Type B pancreatic cell (in vitro differentiated cells): ENCODE results near the gene WIPF3. TPM values are rescaled to one million over a fixed set of nuclear protein-coding genes. Genes with fewer than 3 reads are reported as not detected.

Experiments
- DNase-seq: peaks from one replicate; pipeline ENCODE4 v3.0.0; 2021; ENCODE audit warnings: mixed read lengths; ENCODE audit not compliant: unreplicated experiment; ENCODE audit errors: extremely low spot score
- H3K27ac Mint-ChIP-seq: 2 replicates; pipeline ENCODE4 v1.8.0; 2021; ENCODE audit warnings: mild to moderate bottlenecking, mixed read lengths
- H3K27me3 Mint-ChIP-seq: 2 replicates; pipeline ENCODE4 v1.8.0; 2021; ENCODE audit warnings: mixed read lengths
- H3K36me3 Mint-ChIP-seq: 2 replicates; pipeline ENCODE4 v1.8.0; 2021; ENCODE audit warnings: mixed read lengths
- H3K4me1 Mint-ChIP-seq: one replicate; pipeline ENCODE4 v1.8.0; 2021; ENCODE audit warnings: mixed read lengths; ENCODE audit not compliant: unreplicated experiment
- H3K4me3 Mint-ChIP-seq: 2 replicates; pipeline ENCODE4 v1.8.0; 2021; ENCODE audit warnings: mild to moderate bottlenecking, mixed read lengths
- H3K9me3 Mint-ChIP-seq: 2 replicates; pipeline ENCODE4 v1.8.0; 2021; ENCODE audit warnings: mixed read lengths
- total RNA-seq: library from RNA; stranded (reverse); gene quantifications from 2 replicates; pipeline ENCODE4 v1.2.1, GENCODE V29; 2021; ENCODE audit warnings: low replicate concordance
- TF ChIP-seq, protein P1 (sequence below): fragments of 200-600 bp; sonication (generic); conservative IDR thresholded peaks from 2 replicates; pipeline ENCODE4 v1.5.0; 2021; ENCODE audit warnings: antibody characterized with exemption, mild to moderate bottlenecking

The WIPF3 gene
- total RNA-seq, 1 donor from 2014 or later = 1.7 TPM

DNA sequence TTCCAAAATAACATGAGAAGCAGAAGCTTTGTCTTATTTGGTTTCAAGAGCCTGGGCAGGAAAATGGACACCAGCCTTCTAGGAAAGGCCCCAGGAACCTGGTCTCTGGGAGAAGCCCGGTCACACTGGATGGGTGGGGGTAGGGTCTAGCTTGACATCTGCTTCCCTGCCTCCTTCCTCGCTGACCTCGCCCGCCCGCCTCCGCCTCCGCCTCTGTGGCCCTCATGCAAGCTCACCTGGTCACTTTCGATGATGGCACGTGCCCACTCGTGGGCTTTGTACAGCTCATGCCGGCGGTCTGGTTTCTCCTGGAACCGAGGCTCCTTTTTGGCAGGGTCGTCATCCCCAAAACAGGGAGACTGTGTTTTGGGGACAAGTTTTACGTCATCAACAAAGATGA, 119.9 kb downstream of the WIPF3 start:
- no peak for DNase-seq
- Mint-ChIP-seq H3K4me3 (no peak overlapping the region), H3K9me3 (no peaks in the 10 kb centered on the region), H3K4me1 (peaks cover 4% of the 10 kb centered on the region), H3K27ac (no peak overlapping the region), H3K36me3 (peaks cover 4% of the 10 kb centered on the region), H3K27me3 (no peaks in the 10 kb centered on the region)
- TF ChIP-seq, protein P1, sequence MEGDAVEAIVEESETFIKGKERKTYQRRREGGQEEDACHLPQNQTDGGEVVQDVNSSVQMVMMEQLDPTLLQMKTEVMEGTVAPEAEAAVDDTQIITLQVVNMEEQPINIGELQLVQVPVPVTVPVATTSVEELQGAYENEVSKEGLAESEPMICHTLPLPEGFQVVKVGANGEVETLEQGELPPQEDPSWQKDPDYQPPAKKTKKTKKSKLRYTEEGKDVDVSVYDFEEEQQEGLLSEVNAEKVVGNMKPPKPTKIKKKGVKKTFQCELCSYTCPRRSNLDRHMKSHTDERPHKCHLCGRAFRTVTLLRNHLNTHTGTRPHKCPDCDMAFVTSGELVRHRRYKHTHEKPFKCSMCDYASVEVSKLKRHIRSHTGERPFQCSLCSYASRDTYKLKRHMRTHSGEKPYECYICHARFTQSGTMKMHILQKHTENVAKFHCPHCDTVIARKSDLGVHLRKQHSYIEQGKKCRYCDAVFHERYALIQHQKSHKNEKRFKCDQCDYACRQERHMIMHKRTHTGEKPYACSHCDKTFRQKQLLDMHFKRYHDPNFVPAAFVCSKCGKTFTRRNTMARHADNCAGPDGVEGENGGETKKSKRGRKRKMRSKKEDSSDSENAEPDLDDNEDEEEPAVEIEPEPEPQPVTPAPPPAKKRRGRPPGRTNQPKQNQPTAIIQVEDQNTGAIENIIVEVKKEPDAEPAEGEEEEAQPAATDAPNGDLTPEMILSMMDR = no peak

DNA sequence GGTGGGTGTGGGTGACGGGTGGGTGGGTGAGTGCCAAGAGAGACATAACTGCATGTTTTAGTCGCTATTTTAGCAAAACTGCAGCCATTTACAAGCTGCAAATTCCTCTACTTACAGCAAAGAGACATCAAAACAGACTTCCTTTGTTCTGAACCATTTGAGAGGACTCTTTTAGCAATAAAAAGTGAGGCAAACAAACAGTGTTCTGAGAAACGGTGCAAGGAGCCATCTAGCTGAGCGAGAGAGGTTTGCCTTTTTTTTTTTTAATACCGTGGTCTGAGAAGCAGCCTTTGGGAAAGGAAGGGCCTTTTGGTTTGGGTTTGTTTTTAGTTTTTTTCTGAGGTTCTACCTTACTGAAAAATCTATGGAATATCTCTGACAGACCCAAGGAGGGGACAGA, 120.4 kb downstream of the WIPF3 start:
- no peak overlapping the region for H3K4me3 Mint-ChIP-seq
- peaks cover 6% of the 10 kb centered on the region for H3K36me3 Mint-ChIP-seq
- TF ChIP-seq, protein P1 = no peak
- no peak overlapping the region for H3K27ac Mint-ChIP-seq
- H3K9me3 Mint-ChIP-seq = no peaks in the 10 kb centered on the region
- H3K27me3 Mint-ChIP-seq = no peaks in the 10 kb centered on the region
- H3K4me1 Mint-ChIP-seq = no peaks in the 10 kb centered on the region
- DNase-seq = no peak

DNA sequence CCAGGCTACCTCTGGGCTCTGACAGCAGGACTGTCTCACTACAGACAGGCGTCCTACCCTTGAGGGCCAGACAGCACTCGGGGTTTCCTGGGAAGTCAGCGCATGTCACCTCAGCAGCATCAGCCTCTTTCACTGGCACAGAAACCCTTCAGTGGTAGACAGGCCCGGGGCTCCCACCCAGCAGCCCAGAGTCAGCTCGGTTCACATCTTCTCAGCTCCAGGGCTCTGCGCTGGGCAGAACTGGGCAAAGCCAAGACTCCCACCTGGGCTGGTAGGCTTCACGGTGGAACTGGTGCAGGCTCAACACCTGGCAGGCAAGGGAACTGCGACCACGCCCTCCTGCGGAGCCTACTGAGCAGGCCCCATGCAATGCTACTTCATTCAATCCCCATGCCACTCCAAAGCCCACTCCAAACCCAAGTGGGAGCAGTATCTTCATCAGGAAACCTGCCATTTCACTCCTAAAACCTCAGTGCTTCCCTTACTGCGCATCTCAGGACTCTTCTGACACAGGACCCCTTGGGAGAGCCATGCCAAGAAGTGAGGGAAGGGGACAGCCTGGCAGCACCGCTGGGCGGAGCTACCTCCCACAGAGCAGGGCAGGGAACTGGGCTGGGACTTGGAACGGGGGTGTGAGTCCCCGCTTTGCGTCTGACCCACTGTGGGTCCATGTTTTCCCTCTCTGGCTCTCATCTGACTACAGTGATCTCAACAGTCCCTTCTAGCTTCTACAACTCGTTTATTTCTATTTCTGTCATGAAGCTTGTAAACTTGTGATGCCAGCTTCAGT, 122.9 kb downstream of the WIPF3 start:
- TF ChIP-seq, protein P1 = no peak
- H3K4me3 Mint-ChIP-seq = no peak overlapping the region
- DNase-seq = no peak
- no peak overlapping the region for H3K27ac Mint-ChIP-seq
- H3K36me3 Mint-ChIP-seq = peaks cover 18% of the 10 kb centered on the region
- no peaks in the 10 kb centered on the region for H3K27me3 Mint-ChIP-seq
- no peaks in the 10 kb centered on the region for H3K4me1 Mint-ChIP-seq
- no peaks in the 10 kb centered on the region for H3K9me3 Mint-ChIP-seq

DNA sequence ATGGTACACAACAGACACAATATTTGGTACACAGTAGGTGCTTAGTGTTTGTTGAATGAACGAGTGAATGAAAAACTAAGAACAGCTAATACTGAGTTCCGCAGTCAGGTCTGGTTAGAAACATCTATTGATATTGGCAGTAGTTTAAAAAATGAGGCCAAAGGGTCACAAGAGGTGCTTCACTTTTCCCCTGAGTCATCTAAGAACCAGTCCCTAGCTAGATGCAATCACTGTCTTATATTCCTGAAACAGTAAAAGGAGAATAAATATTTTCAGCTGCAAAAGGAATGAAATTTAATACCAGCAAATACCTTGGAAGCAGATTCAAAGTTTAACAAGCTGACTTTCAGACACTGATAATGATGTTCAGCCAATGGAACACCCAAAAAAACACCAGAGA, 128.8 kb downstream of the WIPF3 start:
- H3K27me3 Mint-ChIP-seq = no peaks in the 10 kb centered on the region
- no peak overlapping the region for H3K27ac Mint-ChIP-seq
- no peak for DNase-seq
- TF ChIP-seq, protein P1 = no peak
- H3K9me3 Mint-ChIP-seq = no peaks in the 10 kb centered on the region
- no peaks in the 10 kb centered on the region for H3K4me1 Mint-ChIP-seq
- H3K36me3 Mint-ChIP-seq = peaks cover 42% of the 10 kb centered on the region
- no peak overlapping the region for H3K4me3 Mint-ChIP-seq

DNA sequence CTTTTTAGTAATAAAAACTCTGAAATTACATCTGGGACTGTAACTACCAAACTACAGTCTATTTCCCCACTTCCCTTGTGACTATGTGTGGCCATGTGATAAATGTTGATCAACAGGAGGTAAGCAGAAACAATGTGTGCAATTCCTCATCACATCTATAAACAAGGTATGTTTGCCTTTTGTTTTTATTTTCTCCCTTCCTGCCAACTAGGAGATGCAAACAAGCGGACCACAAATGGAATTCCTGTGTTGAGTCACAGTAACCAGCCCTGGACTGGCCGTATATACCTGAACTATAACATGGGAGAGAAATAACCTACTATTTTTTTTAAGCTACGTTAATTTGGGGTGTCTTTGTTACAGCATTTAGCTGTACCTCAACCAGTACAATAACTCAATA, 130.8 kb downstream of the WIPF3 start:
- no peaks in the 10 kb centered on the region for H3K9me3 Mint-ChIP-seq
- no peaks in the 10 kb centered on the region for H3K27me3 Mint-ChIP-seq
- H3K4me3 Mint-ChIP-seq = no peak overlapping the region
- H3K4me1 Mint-ChIP-seq = no peaks in the 10 kb centered on the region
- TF ChIP-seq, protein P1 = no peak
- peaks cover 38% of the 10 kb centered on the region for H3K36me3 Mint-ChIP-seq
- DNase-seq = no peak
- no peak overlapping the region for H3K27ac Mint-ChIP-seq
